Frontal cortex (tissue), 4 donors: ENCODE data around the gene NUP214. TPM values are rescaled to one million over a fixed set of nuclear protein-coding genes. Genes with fewer than 3 reads are reported as not detected.
"Not testable (repeated sequence)": the region's sequence is repeated elsewhere in the genome, so short reads cannot be mapped to it uniquely, and the experiment has no call there.

ENCODE experiments used
- DNase-seq, 2 donors: peaks; one replicate each; pipeline ENCODE4 v3.0.0; 2012; ENCODE audit warnings: low spot score in 2 of 2
- FAIRE-seq: peaks from 2 replicates; lab custom pipeline; 2012; peaks lifted over from hg19 to GRCh38; lab: Jason Lieb, UNC
- total RNA-seq: library from RNA; depleted of rRNA; stranded (reverse); fragments of >200 nt; gene quantifications from one replicate; pipeline ENCODE4 v1.2.3, GENCODE V29; 2014
- donor health status: control.
- donor health status: control.
- donor health status: control.

The NUP214 gene
- total RNA-seq, 1 donor from 2014 or later, result 9.0 TPM

- no peak for DNase-seq
- no peak for FAIRE-seq
These were observed 126.7 kb downstream of the NUP214 start for GRCh38 chr9:131252120-131252519.

DNA sequence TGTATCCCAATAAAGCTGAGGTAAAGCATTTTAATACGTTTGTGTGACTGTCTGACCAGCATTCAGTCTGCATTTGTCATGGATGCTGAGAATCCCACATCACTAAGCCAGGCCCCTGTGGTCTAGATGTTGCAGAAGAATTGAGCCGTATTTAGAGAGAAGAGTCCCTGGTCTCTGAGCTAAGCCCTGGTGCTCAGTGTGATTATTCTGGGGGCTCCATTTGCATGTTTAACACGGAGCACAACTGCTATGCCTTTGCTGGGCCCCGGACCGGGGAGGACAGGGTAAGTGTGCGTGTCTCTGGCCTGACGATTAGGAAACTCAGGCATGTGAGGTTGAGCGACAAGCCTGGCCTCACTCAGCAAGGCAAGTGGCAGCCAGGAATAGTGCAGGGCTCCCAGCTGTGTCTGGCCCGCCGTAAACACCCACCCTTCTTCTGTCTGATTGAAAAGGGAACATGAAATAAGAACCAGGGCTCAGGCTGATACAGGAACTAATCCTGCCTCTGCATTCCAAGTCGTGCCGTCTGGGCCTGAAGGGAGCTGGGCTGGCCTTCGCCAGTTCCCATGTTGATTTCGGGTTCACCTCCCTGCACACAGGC lies 128.6 kb downstream of the NUP214 start:
- FAIRE-seq (no peak), DNase-seq (no peak)

GRCh38 chr9:131254626-131255025 lies 129.2 kb downstream of the NUP214 start:
- FAIRE-seq (no peak), DNase-seq (no peak)

DNA sequence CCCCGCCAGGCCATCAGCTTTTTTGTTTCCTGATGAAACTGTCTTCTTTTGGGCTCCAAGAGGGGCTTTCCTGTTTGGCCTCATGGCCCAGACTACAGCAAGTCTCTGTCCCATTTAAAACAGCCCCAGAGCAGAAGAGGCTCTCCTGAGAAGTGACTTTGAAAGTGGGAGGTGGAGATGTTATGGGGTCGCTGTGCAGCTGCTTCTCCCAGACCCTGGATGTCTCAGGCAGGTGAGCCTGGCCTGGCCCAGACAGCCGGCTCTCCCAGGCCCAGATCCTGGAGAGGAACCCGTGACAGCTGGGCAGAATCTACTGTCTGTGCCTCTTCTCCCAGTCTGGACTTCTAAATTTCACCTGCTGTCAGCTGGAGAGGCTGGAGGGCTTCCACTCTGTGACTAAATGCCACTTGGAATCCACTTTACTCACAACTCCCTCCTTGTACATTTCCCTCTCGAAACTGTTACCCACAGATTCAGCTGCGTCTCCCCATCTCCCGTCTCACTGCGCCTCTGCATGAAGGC lies 130.4 kb downstream of the NUP214 start:
- FAIRE-seq, result no peak
- DNase-seq, result no peak

- peak in 1 of 2 donors; percentile 6 for DNase-seq
- FAIRE-seq, result no peak
These were observed 132.1 kb downstream of the NUP214 start for GRCh38 chr9:131257266-131258025.

DNA sequence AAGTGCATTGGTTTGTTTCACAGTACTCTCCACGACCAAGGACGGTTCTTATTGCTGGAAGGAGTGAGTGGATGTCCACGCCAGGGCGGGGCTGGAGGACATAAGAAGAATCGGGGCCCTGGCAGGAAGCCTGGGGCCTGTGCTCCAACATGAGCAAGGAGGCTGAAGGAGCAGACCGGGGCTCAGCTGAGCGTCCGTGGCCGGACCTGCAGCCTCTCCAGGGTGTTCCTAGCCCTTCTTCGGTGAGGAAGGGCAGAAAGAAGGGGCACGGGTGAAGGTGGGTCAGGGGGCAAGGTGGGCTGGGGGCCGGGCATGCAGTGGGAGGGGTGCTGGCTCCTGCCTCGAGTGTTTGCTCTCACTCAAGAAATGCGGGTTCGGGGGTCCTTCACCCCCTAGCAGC lies 132.8 kb downstream of the NUP214 start:
- DNase-seq, result no peak
- no peak for FAIRE-seq

DNA sequence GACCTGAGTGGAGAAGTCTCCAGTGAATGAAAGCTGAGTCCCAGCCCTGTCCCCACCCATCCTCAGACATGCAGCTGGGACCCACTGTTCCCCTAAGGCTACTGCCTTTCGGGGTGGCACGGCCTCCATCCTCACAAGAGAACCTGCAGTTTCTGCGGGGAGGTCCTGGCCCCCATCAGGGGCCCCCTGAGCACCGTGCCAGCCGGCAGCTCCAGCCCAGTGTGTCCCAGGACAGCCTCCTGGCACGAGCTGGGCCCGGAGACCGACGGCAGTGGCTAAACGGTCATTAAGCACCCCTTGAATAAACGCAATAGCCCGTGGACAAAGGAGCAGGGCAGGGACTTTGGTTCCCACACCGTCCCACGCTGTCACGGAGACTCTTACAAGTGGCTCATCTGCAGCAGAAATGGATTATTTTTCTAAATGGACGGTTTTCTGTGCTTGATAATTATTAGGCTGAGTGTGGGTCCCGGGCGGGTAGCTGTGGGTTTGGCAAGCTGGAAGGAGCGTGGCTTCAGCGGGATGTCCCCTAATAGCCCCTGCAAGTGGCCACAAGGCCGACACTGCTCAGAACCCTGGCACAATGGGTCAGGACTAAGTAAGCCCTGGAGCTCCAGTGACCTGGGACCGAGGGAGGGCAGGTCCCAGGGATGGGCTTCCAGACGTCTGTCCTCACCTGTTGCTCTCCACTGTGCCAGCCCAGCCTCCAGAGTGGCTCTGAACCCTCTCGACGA lies 133.5 kb downstream of the NUP214 start:
- FAIRE-seq (no peak), DNase-seq (no peak)

- FAIRE-seq (no peak), DNase-seq (no peak)
These were observed 134.1 kb downstream of the NUP214 start for GRCh38 chr9:131259432-131259898.

DNA sequence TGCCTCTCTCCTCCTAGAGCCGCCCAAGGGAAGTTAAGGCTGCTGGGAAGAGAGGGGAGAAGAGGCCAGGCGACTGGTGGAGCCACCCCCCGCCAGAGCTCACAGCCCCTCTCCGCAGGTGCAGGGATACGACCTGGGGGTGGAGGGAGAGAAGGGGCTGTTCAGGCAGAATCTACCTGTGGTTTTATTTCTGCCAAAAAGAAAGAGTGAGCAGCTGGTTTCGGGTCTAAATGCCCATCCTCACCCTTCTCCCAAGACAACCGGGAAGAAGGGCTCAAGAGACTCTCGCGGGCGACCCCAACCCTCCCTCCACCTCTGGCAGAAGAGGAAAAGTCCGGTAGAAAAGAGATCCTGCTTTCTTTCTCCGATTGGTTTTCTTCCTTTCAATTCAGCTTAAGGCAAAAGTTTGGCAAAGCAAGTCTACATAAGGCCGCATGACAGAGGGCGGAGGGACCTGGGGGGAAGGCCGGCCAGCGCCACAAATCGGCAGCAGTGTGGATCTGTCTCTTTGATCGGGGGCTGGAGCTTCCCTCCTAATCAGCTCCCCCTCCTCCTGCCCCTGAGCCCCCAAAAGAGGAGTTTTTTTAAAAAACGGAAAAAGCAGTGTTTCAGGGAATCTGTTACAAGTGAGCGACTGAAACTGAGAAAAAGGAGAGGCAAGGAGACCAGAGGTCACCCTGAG lies 134.7 kb downstream of the NUP214 start:
- FAIRE-seq, result no peak
- no peak for DNase-seq

DNA sequence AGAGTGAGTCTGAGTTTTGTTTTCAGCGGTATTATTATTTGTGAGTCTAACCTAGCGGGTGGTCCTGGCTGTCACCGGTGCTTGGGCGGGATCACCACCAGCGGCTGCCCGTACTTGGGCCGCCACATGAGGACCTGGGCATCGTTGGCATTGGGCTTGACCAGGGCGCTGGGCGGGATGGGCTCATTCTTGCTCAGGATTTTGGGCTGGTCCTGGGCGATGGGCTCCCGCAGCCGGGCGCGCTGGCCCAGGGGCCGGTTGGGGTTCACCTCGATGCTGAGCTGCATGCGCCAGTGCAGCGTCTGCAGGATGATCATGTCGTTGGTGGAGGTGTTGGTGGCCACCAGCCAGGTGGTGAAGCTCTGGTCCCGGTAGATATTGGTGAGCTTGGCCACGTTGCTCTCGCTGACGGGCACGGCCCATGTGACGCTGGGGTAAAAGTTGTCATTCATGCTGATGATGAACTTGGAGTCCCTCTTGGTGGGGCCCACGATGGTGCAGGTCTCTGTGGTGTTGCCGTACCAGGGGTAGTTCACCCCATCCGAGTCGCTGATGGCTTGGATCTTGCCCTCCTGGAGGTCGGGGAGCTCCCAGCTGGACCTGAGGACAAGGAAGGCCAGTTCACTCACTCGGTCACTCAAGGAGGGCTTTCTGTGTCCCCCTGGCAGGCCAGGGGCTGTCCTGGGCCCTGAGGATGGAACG lies 135.5 kb downstream of the NUP214 start:
- FAIRE-seq, result no peak
- no peak for DNase-seq

DNA sequence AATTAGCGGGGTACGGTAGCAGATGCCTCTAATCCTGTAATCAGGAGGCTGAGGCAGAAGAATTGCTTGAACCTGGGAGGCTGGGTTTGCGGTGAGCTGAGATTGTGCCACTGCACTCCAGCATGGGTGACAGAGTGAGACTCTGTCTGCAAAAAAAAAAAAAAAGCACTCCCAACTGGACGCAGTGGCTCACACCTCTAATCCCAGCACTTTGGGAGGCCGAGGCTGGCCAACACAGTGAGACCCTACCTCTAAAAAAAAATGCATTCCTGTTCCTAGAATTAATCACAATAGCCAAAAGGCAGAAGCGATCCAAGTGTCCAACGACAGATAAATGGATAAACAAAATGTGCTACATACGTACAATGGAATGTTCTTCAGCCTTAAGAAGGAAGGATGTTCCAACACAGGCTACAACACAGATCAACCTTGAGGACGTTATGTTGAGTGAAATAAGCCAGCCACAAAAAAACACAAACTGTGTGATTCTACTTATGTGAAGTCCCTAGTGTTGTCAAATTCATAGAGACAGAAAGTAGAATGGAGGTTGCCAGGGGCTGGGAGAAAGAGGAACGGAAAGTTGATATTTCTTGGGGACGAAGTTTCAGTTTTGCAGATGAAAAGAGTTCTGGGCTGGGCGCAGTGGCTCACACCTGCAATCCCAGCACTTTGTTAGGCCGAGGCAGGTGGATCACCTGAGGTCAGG lies 137.1 kb downstream of the NUP214 start:
- no peak for DNase-seq
- no peak for FAIRE-seq

DNA sequence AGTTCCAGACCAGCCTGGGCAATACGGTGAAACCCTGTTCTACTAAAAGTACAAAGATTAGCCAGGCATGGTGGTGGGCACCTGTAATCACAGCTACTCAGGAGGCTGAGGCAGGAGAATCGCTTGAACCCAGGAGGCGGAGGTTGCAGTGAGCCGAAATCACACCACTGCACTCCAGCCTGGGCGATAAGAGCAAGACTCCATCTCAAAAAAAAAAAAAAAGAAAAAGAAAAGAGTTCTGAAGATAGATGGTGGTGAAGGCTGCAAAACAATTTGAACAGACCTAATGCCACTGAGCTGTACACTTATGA lies 137.6 kb downstream of the NUP214 start:
- DNase-seq, FAIRE-seq: not testable (repeated sequence)

GRCh38 chr9:131263701-131264100 lies 138.3 kb downstream of the NUP214 start:
- FAIRE-seq (no peak), DNase-seq (no peak)

DNA sequence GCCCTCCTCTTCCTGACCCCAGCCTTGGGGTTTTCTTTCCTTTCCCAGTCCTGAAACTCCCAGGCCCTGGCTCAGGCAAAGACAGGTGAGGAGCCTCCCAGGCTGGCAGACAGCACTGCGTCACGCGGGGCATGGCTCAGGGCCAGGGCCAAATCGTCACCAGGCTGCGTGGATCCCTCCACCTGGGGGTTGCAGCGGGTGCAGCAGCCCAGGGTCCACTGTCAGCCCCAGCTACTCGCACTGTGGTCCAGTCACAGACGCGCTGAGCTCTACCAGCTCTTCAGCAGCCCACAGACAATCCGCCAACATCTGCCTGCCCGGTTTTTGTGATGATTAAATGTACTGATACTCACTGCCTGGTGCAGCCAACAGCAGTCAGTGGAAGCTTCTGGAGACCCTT lies 138.8 kb downstream of the NUP214 start:
- DNase-seq (no peak), FAIRE-seq (no peak)

GRCh38 chr9:131266266-131267229 lies 141.2 kb downstream of the NUP214 start:
- no peak for FAIRE-seq

GRCh38 chr9:131270171-131271015 lies 145.0 kb downstream of the NUP214 start:
- no peak for FAIRE-seq

More at GRCh38 chr9:131266266-131267229, 141.2 kb downstream of the NUP214 start:
- no peak for DNase-seq

GRCh38 chr9:131271016-131271273 lies 145.6 kb downstream of the NUP214 start:
- FAIRE-seq, result not testable (repeated sequence)

More at GRCh38 chr9:131270171-131271015, 145.0 kb downstream of the NUP214 start:
- no peak for DNase-seq

More at GRCh38 chr9:131271016-131271273, 145.6 kb downstream of the NUP214 start:
- DNase-seq, result not testable (repeated sequence)
